ENCODE measurements around the gene PDIA2.

PDIA2 gene

GRCh38 chr16:316741-317464 lies 33.9 kb downstream of the PDIA2 start:
- no peaks in the 10 kb centered on the region for H3K9me3 ChIP-seq (ENCODE audit: control insufficient read depth, low read length)
- H3K27ac ChIP-seq (ENCODE audit: insufficient read depth, low read depth, low read length, poor library complexity, severe bottlenecking), result no peak overlapping the region
- H3K36me3 ChIP-seq (ENCODE audit: control insufficient read depth, insufficient read depth, low read length), result no peaks in the 10 kb centered on the region
- H3K4me3 ChIP-seq (ENCODE audit: insufficient read depth, low read depth, low read length), result no peak overlapping the region
- H3K4me1 ChIP-seq (ENCODE audit: control insufficient read depth, insufficient read depth, low read length), result no peaks in the 10 kb centered on the region
- 92% methylated on average over 19 of the region's 19 CpGs for WGBS, 2 experiments
- no peaks in the 10 kb centered on the region for H3K27me3 ChIP-seq (ENCODE audit: control insufficient read depth, insufficient read depth, low read length, poor library complexity, severe bottlenecking)

GRCh38 chr16:317583-317982 lies 34.6 kb downstream of the PDIA2 start:
- Histone ChIP-seq H3K4me1 (ENCODE audit: control insufficient read depth, insufficient read depth, low read length) (no peaks in the 10 kb centered on the region), H3K4me3 (ENCODE audit: insufficient read depth, low read depth, low read length) (no peak overlapping the region), H3K9me3 (ENCODE audit: control insufficient read depth, low read length) (no peaks in the 10 kb centered on the region), H3K27ac (ENCODE audit: insufficient read depth, low read depth, low read length, poor library complexity, severe bottlenecking) (no peak overlapping the region), H3K36me3 (ENCODE audit: control insufficient read depth, insufficient read depth, low read length) (no peaks in the 10 kb centered on the region), H3K27me3 (ENCODE audit: control insufficient read depth, insufficient read depth, low read length, poor library complexity, severe bottlenecking) (no peaks in the 10 kb centered on the region)
- 94% methylated on average over 5 of the region's 5 CpGs for WGBS, 2 experiments

GRCh38 chr16:318628-319027 lies 35.7 kb downstream of the PDIA2 start:
- no peak overlapping the region for H3K27ac ChIP-seq (ENCODE audit: insufficient read depth, low read depth, low read length, poor library complexity, severe bottlenecking)
- WGBS, 2 experiments, result 67 to 69% methylated on average over 22 of the region's 22 CpGs
- no peaks in the 10 kb centered on the region for H3K9me3 ChIP-seq (ENCODE audit: control insufficient read depth, low read length)
- H3K4me3 ChIP-seq (ENCODE audit: insufficient read depth, low read depth, low read length), result no peak overlapping the region
- no peaks in the 10 kb centered on the region for H3K27me3 ChIP-seq (ENCODE audit: control insufficient read depth, insufficient read depth, low read length, poor library complexity, severe bottlenecking)
- H3K36me3 ChIP-seq (ENCODE audit: control insufficient read depth, insufficient read depth, low read length), result no peaks in the 10 kb centered on the region
- H3K4me1 ChIP-seq (ENCODE audit: control insufficient read depth, insufficient read depth, low read length), result no peaks in the 10 kb centered on the region

GRCh38 chr16:320206-320605 lies 37.2 kb downstream of the PDIA2 start:
- no peaks in the 10 kb centered on the region for H3K27me3 ChIP-seq (ENCODE audit: control insufficient read depth, insufficient read depth, low read length, poor library complexity, severe bottlenecking)
- H3K4me1 ChIP-seq (ENCODE audit: control insufficient read depth, insufficient read depth, low read length), result no peaks in the 10 kb centered on the region
- no peaks in the 10 kb centered on the region for H3K36me3 ChIP-seq (ENCODE audit: control insufficient read depth, insufficient read depth, low read length)
- WGBS, 2 experiments, result 91 to 98% methylated on average over 5 of the region's 5 CpGs
- no peak overlapping the region for H3K4me3 ChIP-seq (ENCODE audit: insufficient read depth, low read depth, low read length)
- no peaks in the 10 kb centered on the region for H3K9me3 ChIP-seq (ENCODE audit: control insufficient read depth, low read length)
- no peak overlapping the region for H3K27ac ChIP-seq (ENCODE audit: insufficient read depth, low read depth, low read length, poor library complexity, severe bottlenecking)

DNA sequence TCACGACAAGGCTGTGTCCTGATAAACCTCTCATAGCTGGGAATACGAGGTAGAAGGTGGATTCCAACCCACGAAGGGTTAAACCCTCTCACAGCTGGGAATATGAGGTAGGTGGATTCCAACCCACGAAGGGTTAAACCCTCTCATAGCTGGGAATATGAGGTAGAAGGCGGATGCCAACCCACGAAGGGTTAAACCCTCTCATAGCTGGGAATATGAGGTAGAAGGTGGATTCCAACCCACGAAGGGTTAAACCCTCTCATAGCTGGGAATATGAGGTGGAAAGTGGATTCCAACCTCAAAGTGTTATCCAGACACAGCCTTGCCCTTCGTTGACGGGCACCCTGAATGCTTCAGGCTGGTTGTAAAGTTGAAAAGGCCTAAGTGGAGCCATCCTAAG lies 38.6 kb downstream of the PDIA2 start:
- no peak overlapping the region for H3K27ac ChIP-seq (ENCODE audit: insufficient read depth, low read depth, low read length, poor library complexity, severe bottlenecking)
- no peak overlapping the region for H3K4me3 ChIP-seq (ENCODE audit: insufficient read depth, low read depth, low read length)
- no peaks in the 10 kb centered on the region for H3K36me3 ChIP-seq (ENCODE audit: control insufficient read depth, insufficient read depth, low read length)
- no peaks in the 10 kb centered on the region for H3K27me3 ChIP-seq (ENCODE audit: control insufficient read depth, insufficient read depth, low read length, poor library complexity, severe bottlenecking)
- no peaks in the 10 kb centered on the region for H3K4me1 ChIP-seq (ENCODE audit: control insufficient read depth, insufficient read depth, low read length)
- WGBS, 2 experiments, result 80 to 87% methylated on average over 9 of the region's 9 CpGs
- no peaks in the 10 kb centered on the region for H3K9me3 ChIP-seq (ENCODE audit: control insufficient read depth, low read length)

- H3K36me3 ChIP-seq (ENCODE audit: control insufficient read depth, insufficient read depth, low read length), result no peaks in the 10 kb centered on the region
- 93 to 94% methylated on average over 13 of the region's 13 CpGs for WGBS, 2 experiments
- no peaks in the 10 kb centered on the region for H3K9me3 ChIP-seq (ENCODE audit: control insufficient read depth, low read length)
Measured at GRCh38 chr16:322476-323143, 39.6 kb downstream of the PDIA2 start.

DNA sequence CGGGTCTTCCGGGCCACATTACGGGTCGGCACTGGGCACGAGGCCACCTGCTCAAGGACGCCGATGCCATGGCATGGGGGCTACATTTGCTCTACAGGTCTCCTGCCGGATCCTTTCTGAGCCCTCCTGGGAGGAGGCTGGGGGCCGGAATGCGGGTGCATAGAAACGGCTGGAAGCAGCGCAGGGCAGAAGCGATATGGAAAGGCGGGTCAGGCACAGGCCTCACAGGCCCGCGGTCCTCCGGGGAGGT lies 41.2 kb downstream of the PDIA2 start:
- Histone ChIP-seq H3K27me3 (ENCODE audit: control insufficient read depth, insufficient read depth, low read length, poor library complexity, severe bottlenecking) (no peaks in the 10 kb centered on the region), H3K36me3 (ENCODE audit: control insufficient read depth, insufficient read depth, low read length) (no peaks in the 10 kb centered on the region), H3K9me3 (ENCODE audit: control insufficient read depth, low read length) (no peaks in the 10 kb centered on the region), H3K27ac (ENCODE audit: insufficient read depth, low read depth, low read length, poor library complexity, severe bottlenecking) (no peak overlapping the region), H3K4me3 (ENCODE audit: insufficient read depth, low read depth, low read length) (no peak overlapping the region), H3K4me1 (ENCODE audit: control insufficient read depth, insufficient read depth, low read length) (peaks cover 3% of the 10 kb centered on the region)
- WGBS, 2 experiments, result 92 to 93% methylated on average over 17 of the region's 17 CpGs

More at GRCh38 chr16:322476-323143, 39.6 kb downstream of the PDIA2 start:
- Histone ChIP-seq H3K4me3 (ENCODE audit: insufficient read depth, low read depth, low read length) (no peak overlapping the region), H3K4me1 (ENCODE audit: control insufficient read depth, insufficient read depth, low read length) (peaks cover 3% of the 10 kb centered on the region), H3K27me3 (ENCODE audit: control insufficient read depth, insufficient read depth, low read length, poor library complexity, severe bottlenecking) (no peaks in the 10 kb centered on the region), H3K27ac (ENCODE audit: insufficient read depth, low read depth, low read length, poor library complexity, severe bottlenecking) (no peak overlapping the region)

DNA sequence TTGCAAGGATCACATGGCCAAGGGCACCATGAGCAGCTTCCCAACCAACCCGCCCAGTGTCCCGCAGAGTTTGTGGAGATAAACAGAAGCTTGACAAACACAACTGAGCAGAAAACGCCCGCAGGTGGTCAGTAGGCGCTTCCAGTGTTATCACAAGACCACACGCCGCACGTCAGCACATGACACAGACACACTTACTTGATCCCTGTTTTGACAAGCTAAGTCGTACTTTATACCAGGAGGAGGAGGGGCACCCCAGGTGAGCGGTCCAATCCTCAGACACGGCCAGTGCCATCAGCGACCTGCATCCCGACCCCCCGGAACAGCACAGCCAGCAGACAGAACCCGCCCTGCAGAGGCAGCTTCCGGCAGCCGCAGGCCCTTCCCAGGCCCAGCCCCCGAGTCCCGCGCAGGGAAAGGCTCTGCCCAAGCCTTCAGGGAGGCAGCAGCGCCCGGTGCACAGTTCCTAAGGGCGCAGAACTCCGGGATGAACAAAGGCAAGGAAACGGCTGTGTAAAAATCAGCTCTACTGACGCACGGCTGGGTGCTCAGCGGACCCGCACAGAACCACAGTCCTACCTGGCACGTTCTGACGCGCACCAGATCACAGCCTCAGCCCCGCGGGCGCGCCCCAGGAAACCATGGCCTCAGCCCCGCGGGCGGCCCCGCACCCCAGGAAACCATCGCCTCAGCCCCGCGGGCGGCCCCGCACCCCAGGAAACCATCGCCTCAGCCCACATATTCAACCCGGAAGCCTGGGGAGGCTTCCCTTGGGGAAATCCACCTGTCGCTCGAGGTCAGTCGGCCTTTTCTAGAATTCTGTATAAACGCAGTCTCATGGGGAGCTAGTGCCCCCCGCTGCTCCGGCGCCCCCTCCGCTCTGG lies 41.7 kb downstream of the PDIA2 start:
- Histone ChIP-seq H3K4me3 (ENCODE audit: insufficient read depth, low read depth, low read length) (no peak overlapping the region), H3K4me1 (ENCODE audit: control insufficient read depth, insufficient read depth, low read length) (peaks cover 3% of the 10 kb centered on the region), H3K9me3 (ENCODE audit: control insufficient read depth, low read length) (no peaks in the 10 kb centered on the region), H3K27me3 (ENCODE audit: control insufficient read depth, insufficient read depth, low read length, poor library complexity, severe bottlenecking) (no peaks in the 10 kb centered on the region), H3K36me3 (ENCODE audit: control insufficient read depth, insufficient read depth, low read length) (no peaks in the 10 kb centered on the region), H3K27ac (ENCODE audit: insufficient read depth, low read depth, low read length, poor library complexity, severe bottlenecking) (no peak overlapping the region)
- WGBS, 2 experiments, result 87 to 88% methylated on average over 55 of the region's 55 CpGs

DNA sequence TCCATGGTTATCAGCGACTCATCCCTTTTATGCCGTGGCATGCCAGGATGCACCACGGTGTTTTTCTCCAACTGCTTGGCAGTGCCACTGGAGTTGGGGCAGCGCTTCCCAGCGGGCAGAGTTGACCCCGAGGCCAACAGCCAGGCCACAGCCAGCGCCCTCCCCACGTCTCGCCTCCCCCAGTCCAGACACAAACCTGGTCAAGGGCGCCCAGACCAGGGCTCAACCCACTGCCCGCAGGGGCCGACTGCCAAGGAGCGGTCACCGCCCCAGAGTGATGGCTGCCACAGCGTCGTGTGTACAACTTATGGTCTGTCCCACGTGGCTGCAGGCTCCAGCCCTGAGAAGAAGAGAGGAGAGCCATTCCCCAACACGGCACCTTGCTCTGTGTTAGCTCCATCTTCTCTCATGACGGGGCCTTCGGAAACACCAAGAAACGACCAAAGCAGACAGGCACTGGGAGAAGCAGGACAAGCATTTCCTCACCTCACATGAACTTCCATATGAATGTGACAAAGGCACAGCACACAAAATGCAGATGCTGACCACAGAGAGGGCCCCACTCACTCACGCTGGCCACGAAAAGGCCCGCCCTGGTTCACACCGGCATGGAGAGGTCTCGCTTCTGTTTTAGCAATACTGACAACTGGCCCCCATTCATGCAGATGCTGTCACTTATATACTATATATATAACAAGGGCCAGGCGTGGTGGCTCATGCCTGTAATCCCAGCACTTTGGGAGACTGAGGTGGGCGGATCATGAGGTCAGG lies 42.6 kb downstream of the PDIA2 start:
- Histone ChIP-seq H3K27ac (ENCODE audit: insufficient read depth, low read depth, low read length, poor library complexity, severe bottlenecking) (no peak overlapping the region), H3K9me3 (ENCODE audit: control insufficient read depth, low read length) (no peaks in the 10 kb centered on the region), H3K27me3 (ENCODE audit: control insufficient read depth, insufficient read depth, low read length, poor library complexity, severe bottlenecking) (no peaks in the 10 kb centered on the region), H3K36me3 (ENCODE audit: control insufficient read depth, insufficient read depth, low read length) (no peaks in the 10 kb centered on the region), H3K4me1 (ENCODE audit: control insufficient read depth, insufficient read depth, low read length) (peaks cover 3% of the 10 kb centered on the region), H3K4me3 (ENCODE audit: insufficient read depth, low read depth, low read length) (no peak overlapping the region)
- WGBS, 2 experiments, result 93 to 94% methylated on average over 27 to 28 of the region's 28 CpGs

- Histone ChIP-seq H3K27ac (ENCODE audit: insufficient read depth, low read depth, low read length, poor library complexity, severe bottlenecking) (no peak overlapping the region), H3K4me1 (ENCODE audit: control insufficient read depth, insufficient read depth, low read length) (peaks cover 13% of the 10 kb centered on the region), H3K27me3 (ENCODE audit: control insufficient read depth, insufficient read depth, low read length, poor library complexity, severe bottlenecking) (no peaks in the 10 kb centered on the region), H3K36me3 (ENCODE audit: control insufficient read depth, insufficient read depth, low read length) (no peaks in the 10 kb centered on the region), H3K4me3 (ENCODE audit: insufficient read depth, low read depth, low read length) (no peak overlapping the region), H3K9me3 (ENCODE audit: control insufficient read depth, low read length) (no peaks in the 10 kb centered on the region)
- WGBS, 2 experiments, result 86 to 87% methylated on average over 2 of the region's 2 CpGs
Measured at GRCh38 chr16:330741-331140, 47.8 kb downstream of the PDIA2 start.

All from ectodermal cell (in vitro differentiated cells).